GM12874 (cell line): Measurements from ENCODE around the gene DDX17.

ENCODE experiments used
- TF ChIP-seq, protein P1 (sequence below): IDR thresholded peaks from 2 replicates; pipeline ENCODE4 v1.5.1; 2011; ENCODE audit warnings: low read depth, mild to moderate bottlenecking, control low read depth, low read length, moderate library complexity; ENCODE audit not compliant: insufficient read depth

Gene DDX17

DNA sequence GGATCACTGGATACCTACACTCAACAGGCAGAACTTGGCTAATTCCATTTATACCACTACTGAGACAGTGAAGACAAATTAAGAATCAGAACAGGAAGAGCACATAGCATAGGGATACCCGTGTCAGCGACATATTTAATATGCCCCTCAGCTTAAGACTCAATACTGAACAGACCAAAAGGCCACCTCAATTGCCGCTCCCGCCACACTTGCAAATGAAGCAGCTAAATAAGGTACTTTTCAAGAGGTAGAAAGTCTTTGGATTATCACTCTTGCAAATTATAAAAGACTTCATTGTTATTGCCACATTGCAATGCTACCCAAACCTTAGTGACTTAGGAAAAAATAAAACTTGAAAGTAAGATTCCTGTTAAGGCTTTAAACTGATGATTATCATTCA is 3.1 kb downstream of the DDX17 start:
- TF ChIP-seq, protein P1, sequence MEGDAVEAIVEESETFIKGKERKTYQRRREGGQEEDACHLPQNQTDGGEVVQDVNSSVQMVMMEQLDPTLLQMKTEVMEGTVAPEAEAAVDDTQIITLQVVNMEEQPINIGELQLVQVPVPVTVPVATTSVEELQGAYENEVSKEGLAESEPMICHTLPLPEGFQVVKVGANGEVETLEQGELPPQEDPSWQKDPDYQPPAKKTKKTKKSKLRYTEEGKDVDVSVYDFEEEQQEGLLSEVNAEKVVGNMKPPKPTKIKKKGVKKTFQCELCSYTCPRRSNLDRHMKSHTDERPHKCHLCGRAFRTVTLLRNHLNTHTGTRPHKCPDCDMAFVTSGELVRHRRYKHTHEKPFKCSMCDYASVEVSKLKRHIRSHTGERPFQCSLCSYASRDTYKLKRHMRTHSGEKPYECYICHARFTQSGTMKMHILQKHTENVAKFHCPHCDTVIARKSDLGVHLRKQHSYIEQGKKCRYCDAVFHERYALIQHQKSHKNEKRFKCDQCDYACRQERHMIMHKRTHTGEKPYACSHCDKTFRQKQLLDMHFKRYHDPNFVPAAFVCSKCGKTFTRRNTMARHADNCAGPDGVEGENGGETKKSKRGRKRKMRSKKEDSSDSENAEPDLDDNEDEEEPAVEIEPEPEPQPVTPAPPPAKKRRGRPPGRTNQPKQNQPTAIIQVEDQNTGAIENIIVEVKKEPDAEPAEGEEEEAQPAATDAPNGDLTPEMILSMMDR, result no peak

DNA sequence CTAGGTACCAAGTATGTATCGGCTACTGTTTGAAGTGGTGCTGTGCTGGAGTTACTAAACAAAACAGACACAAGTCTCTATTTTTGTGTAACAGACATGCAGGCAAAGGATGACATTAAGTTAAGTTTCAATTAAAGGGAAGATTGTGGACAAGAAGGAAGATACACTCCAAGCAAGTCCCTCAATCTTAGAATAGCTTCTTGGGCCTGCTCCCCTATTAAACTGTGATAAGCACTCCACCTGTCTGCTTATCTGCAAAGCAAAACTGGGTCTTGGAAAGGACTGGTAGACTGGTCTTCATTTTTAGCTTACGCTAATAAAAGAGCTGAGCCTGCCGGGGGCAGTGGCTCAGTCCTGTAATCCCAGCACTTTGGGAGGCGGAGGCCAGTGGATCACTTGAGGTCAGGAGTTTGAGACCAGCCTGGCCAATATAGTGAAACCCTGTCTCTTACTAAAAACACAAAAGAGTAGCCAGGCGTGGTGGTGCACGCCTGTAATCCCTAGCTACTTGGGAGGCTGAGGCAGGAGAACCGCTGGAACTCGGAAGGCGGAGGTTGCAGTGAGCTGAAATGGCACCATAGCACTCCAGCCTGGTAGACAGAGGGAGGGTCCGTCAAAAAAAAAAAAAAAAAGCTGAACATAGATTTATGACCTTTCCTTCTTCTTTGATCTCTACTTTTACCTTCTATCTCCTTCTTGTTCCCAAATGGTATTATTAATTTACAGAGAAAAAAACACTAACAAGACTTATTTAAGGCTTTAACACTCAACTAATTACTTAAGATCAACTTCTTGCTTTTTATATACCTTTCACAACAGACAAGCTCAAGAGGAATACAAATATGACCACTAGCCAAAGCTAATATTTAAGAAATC is 4.1 kb downstream of the DDX17 start:
- TF ChIP-seq, protein P1, result no peak

GRCh38 chr22:38497869-38498268 is 8.2 kb downstream of the DDX17 start:
- TF ChIP-seq, protein P1, result no peak

DNA sequence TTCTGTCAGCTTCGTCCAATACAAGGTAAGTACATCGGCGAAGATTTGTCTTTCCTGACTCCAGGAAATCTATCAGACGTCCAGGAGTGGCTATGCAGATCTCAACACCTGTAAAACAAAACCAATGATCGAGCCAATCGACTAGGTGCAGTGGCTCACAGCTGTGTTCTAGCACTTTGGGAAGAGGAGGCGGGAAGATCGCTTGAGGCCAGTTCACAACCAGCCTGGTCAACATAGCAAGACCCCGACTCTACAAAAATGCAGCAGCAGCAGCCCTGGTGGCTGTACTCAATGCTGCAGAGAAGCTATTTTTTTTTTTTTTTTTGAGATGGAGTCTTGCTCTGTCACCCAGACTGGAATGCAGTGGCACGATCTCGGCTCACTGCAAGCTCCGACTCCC is 11.2 kb downstream of the DDX17 start:
- TF ChIP-seq, protein P1, result no peak

DNA sequence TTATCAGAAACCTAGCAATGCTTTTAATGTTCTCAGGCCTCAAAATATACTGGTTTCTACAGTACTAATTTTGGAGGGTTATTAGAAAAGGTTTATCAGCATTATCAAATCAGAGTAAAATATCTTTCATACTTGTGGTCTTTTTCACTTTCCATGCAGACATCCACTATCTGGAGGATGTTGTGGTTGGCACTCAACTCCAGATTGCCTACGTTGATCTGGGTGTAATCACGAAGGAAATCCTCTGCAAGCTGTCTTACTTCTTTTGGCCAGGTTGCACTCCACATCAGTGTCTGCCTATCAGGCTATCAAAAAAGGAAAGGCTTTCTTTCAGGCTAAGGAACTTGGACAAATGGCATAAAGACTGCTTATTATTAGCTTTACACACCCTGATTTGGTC is 11.6 kb downstream of the DDX17 start:
- TF ChIP-seq, protein P1, result no peak

GRCh38 chr22:38491707-38492348 is 14.3 kb downstream of the DDX17 start:
- TF ChIP-seq, protein P1, result no peak

- TF ChIP-seq, protein P1, result no peak
Observed at GRCh38 chr22:38490915-38491314, 15.2 kb downstream of the DDX17 start.
